ENCODE data around the gene TBC1D8. TPM values are rescaled to one million over a fixed set of nuclear protein-coding genes. Genes with fewer than 3 reads are reported as not detected.
"Not testable (repeated sequence)": the region's sequence is repeated elsewhere in the genome, so short reads cannot be mapped to it uniquely, and the experiment has no call there.

The TBC1D8 gene
- 0.51 and 0.88 TPM in 2 replicates for total RNA-seq

DNA sequence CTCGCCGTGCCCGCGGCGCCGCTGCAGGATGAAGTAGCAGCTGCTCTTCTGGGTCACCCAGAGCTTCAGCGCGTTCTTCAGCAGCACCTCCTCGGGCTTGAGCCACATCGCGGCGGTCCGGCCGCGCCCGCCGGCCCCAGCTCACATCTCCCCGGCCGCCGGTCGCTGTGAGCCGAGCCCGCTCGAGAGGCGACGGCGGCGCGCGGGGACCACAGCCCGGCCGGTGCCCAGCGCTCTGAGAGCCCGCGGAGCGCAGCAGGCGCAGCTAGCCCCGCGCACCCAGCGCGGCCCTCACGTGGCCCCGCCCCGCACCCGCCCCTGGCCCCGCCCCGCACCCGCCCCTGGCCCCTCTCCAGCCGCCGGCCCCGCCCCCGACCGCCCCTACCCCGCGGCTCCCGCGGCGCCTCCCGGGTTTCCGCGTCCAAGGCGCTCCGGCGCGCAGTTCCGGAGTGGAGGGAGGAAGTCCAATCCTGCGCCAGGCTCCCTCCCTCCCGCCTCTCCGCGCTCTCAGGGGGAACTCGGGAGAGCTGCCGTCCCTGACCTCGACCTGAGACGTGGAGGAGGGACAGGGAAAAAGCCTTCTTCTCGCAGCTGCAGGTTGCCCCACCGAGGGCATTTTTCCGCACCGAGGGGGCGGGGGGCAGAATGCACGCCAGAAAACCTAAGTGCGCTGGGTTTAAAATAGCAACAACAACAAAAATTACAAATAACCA lies at the start of gene TBC1D8:
Gene TBC1D8, minus strand, starts transcription at position 237 of the 713 bp plus-strand sequence. Its CDS starts 129 bp downstream, at position 108.
- intact Hi-C loops (cut with micrococcal nuclease) = loop anchor here (1.0 to 10.0 kb wide), 7 partner anchors 53 to 1583 kb away; partner anchors contain the start of genes CNOT11, PDCL3 and RPL31

DNA sequence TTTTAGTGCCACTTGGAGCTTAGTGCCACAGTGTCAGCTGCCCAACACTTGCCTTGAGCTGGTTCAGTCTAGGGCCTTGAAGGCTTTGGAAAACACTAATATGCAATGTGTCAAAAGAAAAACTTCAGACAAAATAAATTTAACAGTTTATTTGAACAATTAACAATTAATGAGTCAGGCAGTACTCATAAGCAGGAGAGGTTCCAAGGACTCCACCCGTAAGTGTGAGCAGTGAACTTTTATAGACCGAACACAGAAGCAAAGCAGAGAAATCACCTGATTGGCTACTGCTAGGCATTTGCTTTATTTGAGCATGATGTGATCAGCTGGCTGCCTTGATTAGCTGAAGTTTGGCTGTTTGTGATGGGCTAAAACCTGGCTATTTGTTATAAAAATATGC lies 49.5 kb upstream of the TBC1D8 start:
- intact Hi-C loops (cut with micrococcal nuclease) = no loop called here

DNA sequence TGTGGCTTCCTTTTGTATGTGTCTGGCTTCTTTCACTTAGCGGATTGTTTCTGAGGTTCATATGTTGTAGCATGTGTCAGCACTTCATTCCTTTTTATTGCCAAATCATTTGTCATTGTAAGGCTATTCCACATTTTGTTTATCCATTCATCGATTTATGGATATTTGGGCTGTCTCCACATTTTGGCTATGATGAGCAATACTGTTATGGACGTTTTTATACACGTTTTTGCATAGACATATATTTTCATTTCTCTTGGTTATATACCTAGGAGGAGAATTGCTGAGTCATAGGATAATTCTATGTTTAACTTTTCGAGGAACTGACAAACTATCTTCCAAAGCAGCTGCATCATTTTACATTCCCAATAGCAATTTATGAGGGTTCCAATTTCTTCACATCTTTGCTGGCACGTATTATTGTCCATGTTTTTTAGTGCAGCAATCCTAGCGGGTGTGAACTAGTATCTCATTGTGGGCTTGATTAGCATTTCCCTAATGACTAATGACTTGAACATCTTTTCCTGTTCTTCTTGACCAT lies 48.1 kb upstream of the TBC1D8 start:
- intact Hi-C loops (cut with micrococcal nuclease) = no loop called here

DNA sequence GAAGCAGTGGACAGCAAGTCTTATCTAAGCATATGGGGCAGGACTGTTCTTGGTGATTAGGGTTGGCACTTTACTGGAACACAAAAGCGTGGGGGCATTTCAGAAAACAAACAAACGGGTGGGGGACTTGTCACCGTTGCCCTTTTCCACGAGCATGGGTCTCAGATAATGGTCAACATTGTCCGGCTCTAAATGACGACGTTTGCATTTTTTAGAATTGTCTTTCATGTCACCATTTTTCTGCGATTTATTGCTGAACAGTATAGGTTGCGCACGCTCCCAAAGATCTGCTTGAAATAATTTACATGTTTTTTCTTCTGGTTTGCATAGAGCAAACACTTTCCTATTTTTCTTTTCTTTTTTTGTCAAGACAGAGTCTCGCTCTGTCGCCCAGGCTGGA lies 46.6 kb upstream of the TBC1D8 start:
- intact Hi-C loops (cut with micrococcal nuclease) = no loop called here

DNA sequence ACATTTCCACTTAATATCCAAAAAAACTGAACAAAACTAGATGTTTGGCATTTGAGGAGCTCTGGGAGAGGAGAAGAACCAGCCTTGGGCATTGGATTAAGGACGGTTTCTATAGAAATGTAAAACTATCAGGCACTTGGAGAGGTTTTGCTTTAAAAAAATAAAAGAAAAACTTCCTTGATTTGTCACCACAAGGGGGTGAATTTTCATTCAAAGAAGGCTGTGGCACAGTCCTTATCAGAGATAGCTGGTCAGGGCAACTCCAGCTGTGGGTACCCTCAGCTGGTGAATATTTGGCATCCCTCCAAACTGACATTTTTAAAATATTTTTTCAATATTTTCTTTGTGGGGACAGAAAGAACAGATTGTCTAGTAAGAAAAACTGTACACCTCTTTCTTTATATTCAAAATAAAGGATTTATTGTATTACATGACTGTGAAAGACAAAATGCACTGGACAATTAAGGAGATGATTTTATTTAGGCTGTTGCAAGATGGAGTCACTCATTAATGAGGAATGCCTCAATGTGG lies 46.1 kb upstream of the TBC1D8 start:
- intact Hi-C loops (cut with micrococcal nuclease) = no loop called here

DNA sequence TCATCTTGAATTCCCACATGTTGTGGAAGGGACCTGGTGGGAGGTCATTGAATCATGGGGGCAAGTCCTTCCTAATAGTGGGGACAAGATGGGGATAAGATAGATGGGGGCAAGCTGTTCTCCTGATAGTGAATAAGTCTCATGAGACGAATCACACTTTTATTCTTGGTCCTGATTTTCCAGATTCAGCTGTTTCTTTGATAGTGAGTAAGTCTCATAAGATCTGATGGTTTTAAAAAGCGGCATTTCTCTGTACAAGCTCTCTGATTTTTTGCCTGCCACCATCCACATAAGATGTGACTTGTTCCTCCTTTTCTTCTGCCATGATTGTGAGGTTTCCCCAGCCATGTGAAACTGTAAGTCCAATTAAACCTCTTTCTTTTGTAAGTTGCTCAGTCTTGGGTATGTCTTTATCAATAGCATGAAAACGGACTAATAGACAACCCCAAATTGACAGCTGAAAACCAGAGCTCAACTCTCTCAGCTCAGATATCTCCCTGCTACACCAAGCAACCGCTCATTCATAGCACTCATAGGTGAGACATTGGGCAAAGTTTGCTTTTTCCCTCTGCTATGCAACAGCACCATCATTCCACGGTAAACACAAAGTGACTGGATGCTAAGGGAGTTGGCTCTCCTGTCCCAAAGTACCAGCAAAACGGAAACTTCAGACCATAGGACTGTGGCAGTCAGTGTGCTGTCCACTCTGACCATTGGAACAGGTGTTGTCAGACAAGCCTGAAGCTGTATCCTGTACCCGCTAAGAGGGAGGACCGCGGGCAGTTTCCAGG lies 44.9 kb upstream of the TBC1D8 start:
- intact Hi-C loops (cut with micrococcal nuclease) = no loop called here

DNA sequence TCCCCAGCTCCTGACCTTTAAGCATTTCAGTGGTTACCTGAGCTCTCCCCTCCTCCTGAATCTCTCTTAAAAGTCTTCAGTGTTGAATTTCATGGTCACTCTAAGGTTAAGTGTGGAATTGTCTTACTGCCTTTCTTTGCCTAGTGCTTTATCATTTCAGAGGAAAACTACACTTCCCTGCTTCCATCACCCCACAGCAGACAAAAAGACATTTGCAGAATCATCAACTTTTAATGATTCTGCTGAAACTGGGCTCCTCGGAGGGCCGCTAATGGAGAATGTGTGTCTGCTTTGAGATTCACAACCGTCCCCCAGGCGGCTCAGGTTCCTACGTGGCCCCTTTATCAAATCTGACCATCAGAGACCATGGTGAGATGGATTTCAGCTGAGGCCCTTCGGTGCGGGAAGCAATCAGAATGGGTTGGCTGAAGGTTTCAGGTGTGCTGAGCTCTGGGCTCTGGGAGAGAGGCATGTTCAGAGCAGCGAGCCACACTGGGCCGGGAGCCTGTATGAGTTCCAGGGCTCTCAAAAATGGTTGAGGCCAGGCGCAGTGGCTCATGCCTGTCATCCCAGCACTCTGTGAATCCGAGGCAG lies 41.9 kb upstream of the TBC1D8 start:
- intact Hi-C loops (cut with micrococcal nuclease) = no loop called here

DNA sequence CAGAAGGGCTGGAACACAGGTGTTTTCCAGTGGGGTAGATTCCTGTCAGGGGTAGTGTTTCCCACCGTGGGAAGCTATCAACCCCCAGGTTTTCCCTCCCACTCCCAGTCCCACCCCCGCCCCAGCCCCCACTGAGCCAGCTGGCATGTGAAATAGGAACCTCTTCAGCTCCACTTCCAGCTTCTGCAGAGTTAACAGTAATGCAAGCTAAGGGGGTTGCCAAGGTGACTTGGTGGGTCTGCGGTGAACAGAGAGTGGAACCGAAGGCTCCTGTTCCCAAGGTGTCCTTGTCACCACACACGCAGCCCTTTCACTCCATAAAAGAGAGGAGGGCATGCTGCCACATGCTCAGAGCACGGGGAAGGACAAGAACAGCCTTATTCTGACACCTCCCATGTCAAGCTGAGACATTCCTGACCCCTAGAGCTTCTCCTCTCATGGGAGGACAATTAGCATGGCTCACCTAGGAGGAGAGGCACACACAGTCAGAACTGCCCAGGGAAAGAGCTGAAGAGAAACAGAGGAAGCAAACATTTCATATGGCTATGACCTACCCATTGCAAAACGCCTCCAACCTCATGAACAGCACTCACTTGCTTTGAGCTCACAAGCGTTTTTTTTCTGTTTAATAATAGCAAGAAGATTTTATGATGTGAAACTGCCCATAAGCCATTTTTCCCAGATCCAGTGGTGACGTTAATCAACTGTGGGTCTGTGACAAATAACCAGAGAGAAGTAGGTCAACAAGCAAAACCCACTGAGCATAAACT lies 39.8 kb upstream of the TBC1D8 start:
- intact Hi-C loops (cut with micrococcal nuclease) = no loop called here

DNA sequence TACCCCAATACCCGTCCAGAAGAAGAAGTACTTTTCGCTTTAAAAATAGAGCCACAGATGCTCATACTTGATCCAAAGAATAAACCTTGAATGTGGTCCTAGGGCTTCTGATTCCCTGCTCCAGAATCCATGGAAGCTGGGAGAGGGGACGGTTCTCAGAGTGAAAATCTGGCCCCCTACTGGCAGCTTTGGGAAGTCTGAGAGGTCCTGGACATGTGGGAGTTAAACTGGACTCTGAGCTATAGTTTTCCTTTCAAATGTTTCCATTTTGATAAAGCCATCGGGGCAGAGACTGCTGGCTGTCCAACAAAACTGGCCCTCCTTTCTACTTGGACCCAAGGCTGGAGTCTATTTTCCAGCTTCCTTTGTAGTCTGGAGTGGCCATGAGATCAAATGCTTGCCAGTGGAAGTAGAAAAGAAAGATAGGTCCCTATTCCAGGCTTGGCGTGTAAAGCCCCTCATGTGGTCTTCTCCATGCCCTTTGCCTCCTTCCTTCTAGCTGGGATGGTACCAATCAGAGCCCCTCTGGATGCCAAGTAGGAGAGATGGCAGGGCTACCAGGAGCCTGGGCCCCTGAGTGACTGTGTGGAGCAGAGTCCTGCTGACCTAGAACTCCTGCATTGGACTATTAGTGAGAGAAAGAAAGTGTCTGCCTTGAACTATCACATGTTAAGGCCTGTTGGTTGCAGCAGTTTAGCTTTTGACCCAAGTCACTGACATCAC lies 37.7 kb upstream of the TBC1D8 start:
- intact Hi-C loops (cut with micrococcal nuclease) = no loop called here

DNA sequence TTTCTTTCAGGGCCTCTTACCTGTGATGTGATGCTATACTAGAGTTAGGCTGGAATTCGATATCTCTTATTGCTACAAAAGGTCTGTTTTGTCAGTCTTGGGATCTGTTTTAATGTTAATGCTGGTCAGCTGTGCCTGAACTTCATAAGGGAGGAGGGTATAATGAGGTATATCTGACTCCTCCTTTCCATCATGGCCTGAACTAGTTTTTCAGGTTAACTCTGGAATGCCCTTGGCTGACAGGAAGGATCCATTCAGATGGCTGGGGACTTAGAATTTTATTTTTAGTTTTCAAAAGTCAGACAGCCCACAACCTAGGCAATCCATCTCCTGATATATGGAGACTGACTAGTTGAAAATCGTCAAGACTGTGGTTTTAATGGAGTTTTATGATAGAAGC lies 35.9 kb upstream of the TBC1D8 start:
- intact Hi-C loops (cut with micrococcal nuclease) = no loop called here

DNA sequence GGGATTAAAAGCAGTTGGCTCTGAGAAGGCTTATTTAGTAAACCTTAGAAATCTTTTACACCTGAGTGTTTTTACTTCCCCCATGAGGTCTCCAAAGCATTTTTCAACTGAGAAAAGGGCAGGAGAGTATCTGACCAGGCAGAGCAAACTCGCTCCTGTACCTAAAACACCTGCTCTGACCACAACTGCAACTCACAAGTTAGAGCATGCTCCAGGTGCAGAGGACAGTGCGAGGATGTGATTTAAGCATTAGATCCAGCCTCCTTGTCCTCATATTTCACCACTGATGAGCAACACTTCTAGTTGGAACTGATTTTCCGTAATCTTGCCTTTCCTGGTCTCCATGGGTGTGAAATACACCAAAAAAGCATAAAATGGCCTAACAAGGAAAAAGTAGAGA lies 34.5 kb upstream of the TBC1D8 start:
- intact Hi-C loops (cut with micrococcal nuclease) = no loop called here

DNA sequence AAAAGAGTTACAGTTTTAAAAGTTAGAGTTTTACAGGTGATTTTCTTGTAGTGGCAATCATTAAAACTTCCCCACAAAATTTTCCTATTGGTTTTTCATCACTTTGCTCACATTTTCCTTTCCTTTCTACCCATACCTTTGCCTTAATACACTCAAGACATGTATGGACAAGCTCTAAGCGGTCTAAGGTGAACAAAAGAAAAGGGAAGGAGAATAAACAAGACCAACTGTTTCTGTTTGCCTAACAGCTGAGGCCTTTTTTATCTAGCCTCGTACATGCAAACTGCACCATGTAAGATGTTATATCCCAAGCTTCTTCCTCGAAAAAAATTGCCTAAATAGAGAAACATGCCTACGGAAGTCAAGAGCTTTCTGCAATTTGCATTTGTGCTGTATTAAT lies 33.9 kb upstream of the TBC1D8 start:
- intact Hi-C loops (cut with micrococcal nuclease) = no loop called here

DNA sequence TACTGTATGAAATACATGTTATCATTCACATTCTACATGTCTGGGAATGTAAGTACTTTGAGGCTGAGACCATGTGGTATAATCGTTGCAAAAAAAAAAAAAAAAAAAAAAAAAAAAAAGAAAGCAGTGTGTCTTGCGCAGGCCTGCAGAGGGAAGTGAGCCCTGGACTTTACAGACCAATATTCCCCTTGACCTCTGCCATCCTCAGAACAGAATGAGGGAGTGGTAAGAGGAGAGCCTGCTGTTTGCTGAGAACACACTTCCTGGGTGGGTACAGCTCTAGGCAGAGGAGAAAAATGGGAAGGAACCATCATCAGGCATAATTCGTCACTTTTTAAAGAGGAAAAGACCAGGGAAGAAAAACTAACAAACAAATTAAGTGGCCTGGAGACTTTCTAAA lies 28.8 kb upstream of the TBC1D8 start:
- intact Hi-C loops (cut with micrococcal nuclease) = no loop called here

DNA sequence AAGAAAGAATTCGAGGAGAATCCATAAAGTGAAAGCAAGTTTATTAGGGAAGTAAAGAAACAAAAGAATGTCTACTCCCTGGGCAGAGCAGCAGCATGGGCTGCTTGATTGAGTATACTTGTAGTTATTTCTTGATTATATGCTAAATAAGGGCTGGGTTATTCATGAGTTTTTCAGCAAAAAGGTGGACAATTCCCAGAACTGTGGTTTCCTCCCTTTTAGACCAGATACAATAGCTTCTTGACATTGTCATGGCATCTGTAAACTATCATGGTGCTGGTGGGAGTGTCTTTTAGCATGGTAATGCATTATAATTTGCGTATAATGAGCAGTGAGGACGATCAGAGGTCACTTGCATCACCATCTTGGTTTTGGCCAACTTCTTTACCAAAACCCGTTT lies 25.6 kb upstream of the TBC1D8 start:
- intact Hi-C loops (cut with micrococcal nuclease) = no loop called here

DNA sequence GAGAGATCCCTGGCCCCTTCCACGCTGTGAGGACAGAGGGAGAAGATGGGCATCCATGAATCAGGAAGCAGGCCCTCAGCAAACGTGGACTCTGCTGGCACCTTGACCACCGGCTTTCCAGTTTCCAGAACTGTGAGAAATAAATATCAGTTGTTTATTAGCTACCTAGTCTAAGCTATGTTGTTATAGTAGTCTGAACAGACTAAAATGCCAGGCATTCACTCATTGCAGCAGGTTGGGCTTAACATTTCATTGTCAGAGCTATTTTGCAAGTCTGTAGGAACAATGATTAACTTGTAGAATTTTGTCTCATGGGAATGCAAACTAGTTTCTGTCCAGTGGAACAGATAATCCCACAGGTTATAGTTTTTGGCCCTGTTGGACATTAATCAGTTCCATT lies 24.8 kb upstream of the TBC1D8 start:
- intact Hi-C loops (cut with micrococcal nuclease) = no loop called here

DNA sequence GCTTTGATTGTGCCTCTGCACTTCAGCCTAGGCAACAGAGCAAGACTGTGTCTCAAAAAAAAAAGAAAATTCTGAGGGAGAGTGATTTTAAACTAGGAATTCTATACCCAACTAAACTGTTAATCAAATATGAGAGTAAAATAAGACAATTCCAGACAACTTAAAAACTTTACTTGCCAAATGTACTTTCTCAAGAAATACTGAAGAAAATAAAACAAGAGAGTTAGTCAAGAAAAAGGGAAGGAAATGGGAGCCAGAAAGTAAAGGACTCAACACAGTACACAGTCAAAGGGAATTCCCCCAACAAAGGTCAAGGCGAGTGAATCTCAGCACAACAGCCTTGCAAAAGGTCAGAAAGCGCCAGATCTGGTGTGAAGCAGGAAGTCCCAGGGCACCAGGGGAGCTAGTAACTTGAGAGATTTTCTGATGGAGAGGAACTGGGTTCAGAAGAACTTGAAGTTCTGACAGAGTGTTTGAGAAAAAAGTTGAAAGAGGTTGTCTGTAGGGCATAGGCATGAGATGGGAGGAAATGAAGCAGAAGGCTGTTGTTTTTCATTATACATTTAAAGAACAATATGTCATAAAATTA lies 22.6 kb upstream of the TBC1D8 start:
- intact Hi-C loops (cut with micrococcal nuclease) = no loop called here

DNA sequence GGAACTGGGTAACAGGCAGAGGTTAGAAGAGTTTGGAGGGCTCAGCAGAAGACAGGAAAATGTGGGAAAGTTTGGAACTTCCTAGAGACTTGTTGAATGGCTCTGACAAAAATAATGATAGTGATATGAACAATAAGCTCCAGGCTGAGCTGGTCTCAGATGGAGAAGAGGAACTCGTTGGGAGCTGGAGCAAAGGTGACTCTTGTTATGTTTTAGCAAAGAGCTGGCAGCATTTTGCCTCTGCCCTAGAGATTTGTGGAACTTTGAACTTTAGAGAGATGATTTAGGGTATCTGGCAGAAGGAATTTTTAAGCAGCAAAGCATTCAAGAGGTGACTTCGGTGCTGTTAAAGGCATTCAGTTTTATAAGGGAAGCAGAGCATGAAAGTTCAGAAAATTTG lies 18.6 kb upstream of the TBC1D8 start:
- intact Hi-C loops (cut with micrococcal nuclease) = not testable (repeated sequence)

DNA sequence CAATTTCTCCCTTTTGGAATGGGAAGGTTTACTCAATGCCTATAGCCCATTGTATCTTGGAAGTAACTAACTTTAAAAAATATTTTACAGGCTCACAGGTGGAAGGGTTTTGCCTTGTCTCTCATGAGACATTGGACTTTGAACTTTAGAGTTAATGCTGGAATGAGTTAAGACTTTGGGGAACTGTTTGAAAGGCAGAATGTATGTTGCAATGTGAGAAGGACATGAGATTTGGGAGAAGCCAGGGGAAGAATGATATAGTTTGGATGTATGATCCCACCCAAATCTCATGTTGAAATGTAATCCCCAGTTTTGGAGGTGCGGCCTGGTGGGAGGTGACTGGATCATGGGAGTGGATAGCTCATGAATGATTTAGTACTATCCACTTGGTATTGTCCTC lies 17.5 kb upstream of the TBC1D8 start:
- intact Hi-C loops (cut with micrococcal nuclease) = no loop called here

DNA sequence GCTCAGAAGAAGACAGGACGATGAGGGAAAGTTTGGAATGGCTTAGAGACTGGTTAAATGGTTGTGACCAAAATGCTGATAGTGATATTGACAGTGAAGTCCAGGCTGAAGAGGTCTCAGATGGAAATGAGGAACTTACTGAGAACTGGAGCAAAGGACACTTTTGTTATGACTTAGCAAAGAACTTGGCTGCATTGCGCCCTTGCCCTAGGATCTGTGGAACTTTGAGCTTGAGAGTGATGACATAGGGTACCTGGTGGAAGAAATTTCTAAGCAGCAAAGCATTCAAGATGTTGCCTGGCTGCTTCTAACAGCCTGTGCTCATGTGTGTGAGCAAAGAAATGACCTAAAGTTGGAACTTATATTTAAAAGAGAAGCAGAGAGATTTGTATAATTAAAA lies 16.4 kb upstream of the TBC1D8 start:
- intact Hi-C loops (cut with micrococcal nuclease) = not testable (repeated sequence)

DNA sequence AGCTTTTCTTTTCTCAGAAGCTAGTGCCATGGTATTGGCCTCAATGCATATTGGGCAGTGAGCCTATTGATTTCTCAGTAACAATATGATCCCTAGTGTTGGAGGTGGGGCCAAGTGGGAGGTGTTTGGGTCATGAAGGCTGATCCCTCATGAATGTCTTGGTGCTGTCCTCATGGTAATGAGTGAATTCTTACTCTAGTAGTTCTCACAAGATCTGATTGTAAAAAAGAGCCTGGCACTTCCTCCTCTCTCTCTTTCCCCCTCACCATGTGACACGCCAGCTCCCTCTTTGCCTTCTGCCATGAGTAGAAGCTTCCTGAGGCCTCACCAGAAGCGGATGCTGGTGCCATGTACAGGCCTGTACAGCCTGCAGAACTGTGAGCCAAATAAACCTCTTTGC lies 12.8 kb upstream of the TBC1D8 start:
- intact Hi-C loops (cut with micrococcal nuclease) = no loop called here

Data from T-helper 1 cell treated with Interleukin-12 subunit alpha and Interleukin-12 subunit beta and Interleukin-4 antibody, amounts not matched to agents 30 ng/mL and 1 ng/mL, for 36 hours (primary cell).